HG03066 (cell line): ENCODE results near the gene CNKSR3.

Experiments used
- ATAC-seq: cut with Tn5 transposase; IDR thresholded peaks from one replicate; pipeline ENCODE4 v1.9.1; 2021; ENCODE audit warnings: low read depth; ENCODE audit not compliant: unreplicated experiment

The CNKSR3 gene

DNA sequence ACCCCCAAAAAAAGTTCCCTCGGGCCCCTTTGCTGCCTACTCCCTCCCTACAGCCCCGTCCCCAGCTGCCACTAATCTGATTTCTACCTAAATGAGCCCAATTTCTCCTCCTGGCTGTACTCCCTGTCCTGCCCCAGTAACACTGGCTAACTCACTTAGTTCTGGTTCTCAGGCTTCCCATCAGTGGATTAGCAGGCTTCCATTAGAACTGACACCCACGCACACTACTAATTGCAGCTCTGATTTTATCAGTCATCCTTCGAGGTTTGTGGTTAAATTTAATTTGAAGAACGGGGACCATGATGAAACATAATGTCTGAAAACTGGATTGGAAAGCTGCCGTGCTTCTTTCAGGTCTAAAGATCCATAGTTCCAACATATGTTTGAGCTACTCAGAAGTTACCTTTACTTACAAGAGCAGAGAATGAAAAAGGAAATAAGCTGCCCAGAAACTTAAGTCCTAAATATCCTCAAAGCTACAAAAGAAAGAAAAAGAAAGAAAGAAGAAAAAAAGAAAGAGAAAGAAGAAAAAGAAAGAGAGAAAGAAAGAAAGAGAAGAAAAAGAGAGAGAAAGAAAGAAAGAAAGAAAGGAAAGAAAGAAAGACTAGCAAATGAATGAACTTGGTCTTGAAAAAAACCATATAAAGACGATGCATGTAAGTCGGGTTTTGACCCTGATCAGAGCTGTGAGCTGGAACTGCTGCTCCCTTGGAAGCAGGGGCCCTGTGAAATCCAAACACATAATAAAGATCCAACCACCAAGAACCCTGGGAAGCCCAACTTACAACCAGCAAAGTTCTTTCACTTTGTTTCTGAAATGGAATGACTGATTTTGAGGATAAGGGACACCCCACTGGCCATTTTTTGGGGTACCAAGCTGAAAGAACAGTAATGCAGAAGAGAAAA is 51.7 kb downstream of the CNKSR3 start:
- no peak for ATAC-seq

DNA sequence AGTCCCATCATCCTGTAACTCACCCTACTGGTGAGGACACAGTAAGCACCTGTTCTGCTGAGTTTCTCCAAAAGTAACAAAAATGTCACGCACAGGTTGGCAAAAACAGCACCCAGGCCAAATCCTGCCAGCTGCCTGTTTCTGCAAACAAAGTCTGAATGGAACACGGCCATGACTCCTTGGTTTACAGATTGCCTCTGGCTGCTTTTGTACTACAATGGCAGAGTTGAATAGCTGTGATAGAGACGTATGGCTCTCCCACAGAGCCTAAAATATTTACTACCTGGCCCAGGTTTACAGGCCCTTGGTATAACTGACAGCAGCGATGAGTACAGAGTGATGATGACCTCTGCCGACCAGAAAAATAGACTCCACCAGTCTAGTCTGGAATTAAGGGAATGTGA is 52.6 kb downstream of the CNKSR3 start:
- no peak for ATAC-seq

DNA sequence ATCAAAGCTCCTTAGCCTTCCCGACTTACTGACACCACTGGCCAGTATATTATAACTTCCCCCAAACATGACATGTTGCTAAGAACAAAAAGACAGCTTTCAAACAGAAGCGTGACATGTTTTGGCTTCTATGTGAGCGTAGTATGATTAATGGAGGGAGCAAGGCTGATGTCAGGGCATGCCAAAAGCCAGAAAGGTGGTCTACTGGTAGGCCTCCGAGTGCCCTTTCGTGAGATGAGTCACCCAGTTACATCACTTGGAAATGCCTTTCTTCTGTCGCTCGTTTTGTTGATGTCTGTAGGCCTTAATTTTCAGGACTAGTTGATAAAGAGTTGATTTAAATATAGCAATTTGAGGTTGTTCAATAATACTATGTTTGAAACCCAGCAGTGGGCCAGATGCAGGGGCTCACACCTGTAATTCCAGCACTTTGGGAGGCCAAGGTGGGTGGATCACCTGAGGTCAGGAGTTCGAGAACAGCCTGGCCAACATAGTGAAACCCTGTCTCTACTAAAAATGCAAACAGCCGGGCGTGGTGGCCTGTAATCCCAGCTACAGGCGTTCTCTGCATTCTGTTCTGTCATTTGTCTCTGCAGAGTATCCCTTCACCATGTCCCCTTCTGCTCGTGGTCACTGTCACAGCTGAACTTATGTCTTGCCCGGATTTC is 53.3 kb downstream of the CNKSR3 start:
- no peak for ATAC-seq

- no peak for ATAC-seq
Measured at GRCh38 chr6:154453329-154453728, 57.2 kb downstream of the CNKSR3 start.

- no peak for ATAC-seq
Measured at GRCh38 chr6:154450498-154450897, 60.0 kb downstream of the CNKSR3 start.

GRCh38 chr6:154448448-154449096 is 61.9 kb downstream of the CNKSR3 start:
- ATAC-seq: no peak

DNA sequence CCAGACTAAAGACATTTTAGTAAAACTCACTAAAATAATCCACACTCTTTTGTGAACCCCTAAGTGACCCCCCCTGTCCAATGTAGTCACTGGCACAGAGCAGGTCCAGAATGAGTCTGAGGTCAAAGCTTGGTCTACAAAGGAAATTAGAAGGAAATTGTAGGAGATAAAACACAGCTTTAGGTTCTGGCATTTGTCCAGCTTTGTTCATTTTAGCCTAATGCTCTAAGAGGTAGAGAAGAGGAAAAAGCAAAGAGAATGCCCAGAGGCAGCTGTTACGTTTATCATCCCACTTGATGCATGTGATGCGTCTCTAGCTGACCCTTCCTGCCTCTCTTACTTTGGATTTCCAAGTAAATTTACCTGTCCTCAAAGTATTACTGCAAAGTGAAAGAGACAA is 62.5 kb downstream of the CNKSR3 start:
- ATAC-seq: no peak

DNA sequence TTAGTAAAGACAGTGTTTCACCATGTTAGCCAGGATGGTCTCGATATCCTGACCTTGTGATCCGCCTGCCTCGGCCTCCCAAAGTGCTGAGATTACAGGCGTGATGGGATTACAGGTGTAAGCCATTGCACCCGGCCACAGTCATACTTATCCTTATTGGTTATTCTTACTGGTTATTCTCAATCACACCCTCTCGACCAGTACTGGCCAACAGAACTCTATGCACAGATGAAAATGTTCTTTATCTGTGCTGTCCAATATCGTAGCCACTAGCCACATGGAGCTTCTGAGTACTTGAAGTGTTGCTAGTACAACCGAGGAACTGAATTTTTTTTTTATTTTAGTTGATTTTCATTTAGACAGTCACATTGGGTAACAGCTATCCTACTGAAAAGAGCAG is 63.5 kb downstream of the CNKSR3 start:
- no peak for ATAC-seq

GRCh38 chr6:154445417-154445816 is 65.1 kb downstream of the CNKSR3 start:
- ATAC-seq: no peak

GRCh38 chr6:154441995-154442310 is 68.5 kb downstream of the CNKSR3 start:
- no peak for ATAC-seq

- no peak for ATAC-seq
Measured at GRCh38 chr6:154440422-154441043, 70.0 kb downstream of the CNKSR3 start.

GRCh38 chr6:154440022-154440421 is 70.5 kb downstream of the CNKSR3 start:
- no peak for ATAC-seq

- no peak for ATAC-seq
Measured at GRCh38 chr6:154438882-154439415, 71.5 kb downstream of the CNKSR3 start.

- no peak for ATAC-seq
Measured at GRCh38 chr6:154435400-154435945, 75.0 kb downstream of the CNKSR3 start.

DNA sequence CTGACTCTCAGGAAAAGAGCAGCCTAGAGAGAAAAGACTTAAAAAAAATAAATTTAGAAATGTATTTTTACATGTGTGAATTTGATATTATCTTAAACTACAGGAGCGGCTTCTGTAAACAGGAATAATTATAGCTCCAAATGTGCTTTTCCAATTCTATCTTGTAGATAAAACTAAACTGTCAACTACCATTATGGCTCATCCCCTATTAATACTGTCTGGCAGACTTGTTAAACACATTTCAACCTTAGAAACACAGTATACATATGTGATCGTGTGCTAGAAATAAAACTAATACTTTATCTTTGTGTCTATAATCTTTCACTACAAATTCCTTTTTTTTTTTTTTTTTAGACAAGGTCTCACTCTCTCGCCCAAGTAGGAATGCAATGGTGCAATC is 75.8 kb downstream of the CNKSR3 start:
- ATAC-seq: no peak

DNA sequence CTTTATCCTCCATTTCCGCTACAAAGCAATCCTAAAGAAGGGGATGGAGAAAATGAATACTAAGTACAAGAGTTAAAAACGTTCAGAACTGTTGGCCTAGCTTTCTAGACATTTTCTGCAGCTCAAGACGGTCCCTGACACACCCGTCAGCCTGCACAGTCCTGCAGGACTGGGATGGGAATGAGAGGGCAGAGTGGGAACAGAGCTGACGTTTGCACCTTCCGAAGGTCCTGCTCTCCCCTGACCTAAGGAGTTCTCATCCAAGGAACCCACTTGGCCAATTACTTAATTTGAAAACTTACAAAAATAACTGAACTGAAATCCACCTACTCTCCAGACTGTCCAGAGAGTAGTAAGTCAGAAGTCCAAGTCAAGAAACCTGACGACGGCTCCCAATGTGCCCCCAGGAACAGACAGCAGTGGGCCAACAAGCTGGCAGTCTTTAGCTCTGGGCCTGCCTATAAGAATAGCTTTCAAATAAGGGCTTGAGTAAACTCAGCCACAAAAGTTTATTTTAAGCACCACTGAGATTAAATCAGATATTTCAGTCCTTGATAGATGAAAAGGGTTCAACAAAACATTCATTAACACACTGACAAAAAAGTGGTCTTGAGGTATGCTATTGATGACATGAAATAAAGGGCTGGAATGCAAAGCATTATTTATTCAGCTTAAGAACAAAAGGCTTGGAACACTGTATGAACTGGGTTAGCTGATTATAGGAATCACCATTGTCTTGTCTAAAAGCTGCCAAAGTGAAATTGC is 76.8 kb downstream of the CNKSR3 start:
- ATAC-seq: no peak

GRCh38 chr6:154432533-154433476 is 77.7 kb downstream of the CNKSR3 start:
- no peak for ATAC-seq

- no peak for ATAC-seq
Measured at GRCh38 chr6:154430481-154430919, 80.0 kb downstream of the CNKSR3 start.

DNA sequence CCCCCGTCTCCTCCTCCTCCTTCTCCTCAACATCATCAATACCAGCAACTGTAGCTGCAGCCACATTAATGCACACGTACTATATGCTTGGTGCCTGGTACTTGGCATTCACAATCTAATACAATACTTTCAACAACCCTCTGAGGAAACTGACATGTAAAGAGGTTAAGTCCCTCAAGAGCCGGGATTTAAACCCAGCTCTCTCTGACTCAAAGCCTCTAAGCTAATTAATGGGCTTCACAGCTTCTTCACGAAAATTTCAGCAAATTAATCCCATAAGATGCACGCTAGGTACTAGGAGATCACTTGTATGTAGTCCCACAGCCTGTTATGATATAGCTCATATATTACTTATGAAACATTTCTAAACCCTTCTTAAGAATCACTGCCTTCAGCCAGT is 80.8 kb downstream of the CNKSR3 start:
- ATAC-seq: no peak
